Stimulated activated CD8-positive, alpha-beta memory T cell treated with anti-CD3 and anti-CD28 coated beads, Interleukin-15, amount 100 ng/mL, for 4 hours (primary cell): Measurements from ENCODE around the gene BAZ2B.

ENCODE experiments used
- DNase-seq, 2 donors: peaks; one replicate each; pipeline ENCODE4 v3.0.0-alpha.2; 2020; ENCODE audit warnings: low read depth in 2 of 2

BAZ2B gene

GRCh38 chr2:159584796-159585195, 31.6 kb downstream of the BAZ2B start:
- no peak for DNase-seq

DNA sequence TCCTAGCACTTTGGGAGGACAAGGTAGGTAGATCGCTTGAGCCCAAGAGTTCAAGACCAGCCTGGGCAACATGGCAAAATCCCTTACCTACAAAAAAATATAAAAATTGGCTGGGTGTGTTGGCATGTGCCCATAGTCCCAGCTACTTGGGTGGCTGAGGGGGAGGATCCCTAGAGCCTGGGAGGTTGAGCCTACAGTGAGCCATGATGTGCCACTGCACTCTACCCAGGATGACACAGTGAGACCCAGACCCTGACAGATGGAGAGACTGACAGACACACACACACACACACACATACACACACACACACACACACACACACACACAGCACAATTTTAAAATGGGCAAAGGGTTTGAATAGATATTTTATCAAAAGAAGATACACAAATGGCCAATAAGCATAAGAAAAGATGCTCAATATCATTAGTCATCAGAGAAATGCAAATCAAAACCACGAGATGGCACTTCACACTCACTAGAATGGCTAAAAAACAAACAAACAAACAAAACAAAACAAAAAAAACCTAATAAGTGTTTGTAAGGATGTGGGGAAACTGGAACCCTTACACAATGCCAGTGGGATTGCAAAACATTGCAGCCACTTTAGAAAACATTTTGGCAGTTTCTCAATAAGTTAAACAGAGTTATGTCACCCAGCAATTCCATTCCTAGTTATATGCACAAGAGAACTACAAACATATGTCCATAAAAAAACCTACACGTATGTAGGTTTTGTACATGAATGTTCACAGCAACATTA, 42.3 kb downstream of the BAZ2B start:
- no peak for DNase-seq

DNA sequence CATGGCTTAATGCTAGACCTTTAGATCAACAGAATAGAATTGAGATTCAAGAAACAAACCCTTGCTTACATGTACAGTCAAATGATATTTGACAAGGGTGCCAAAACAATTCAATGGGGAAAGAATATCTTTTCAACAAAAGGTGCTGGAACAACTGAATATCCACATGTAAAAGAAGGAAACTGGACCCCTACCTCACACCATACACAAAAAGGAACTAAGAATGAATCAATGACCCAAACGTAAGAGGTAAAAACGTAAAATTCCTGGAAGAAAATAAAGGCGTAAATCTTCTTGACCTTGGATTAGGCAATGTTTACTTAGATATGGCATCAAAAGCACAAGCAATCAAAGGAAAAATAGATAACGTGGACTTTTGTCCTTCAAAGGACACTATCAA, 43.1 kb downstream of the BAZ2B start:
- no peak for DNase-seq

GRCh38 chr2:159572459-159572858, 43.9 kb downstream of the BAZ2B start:
- DNase-seq = no peak

DNA sequence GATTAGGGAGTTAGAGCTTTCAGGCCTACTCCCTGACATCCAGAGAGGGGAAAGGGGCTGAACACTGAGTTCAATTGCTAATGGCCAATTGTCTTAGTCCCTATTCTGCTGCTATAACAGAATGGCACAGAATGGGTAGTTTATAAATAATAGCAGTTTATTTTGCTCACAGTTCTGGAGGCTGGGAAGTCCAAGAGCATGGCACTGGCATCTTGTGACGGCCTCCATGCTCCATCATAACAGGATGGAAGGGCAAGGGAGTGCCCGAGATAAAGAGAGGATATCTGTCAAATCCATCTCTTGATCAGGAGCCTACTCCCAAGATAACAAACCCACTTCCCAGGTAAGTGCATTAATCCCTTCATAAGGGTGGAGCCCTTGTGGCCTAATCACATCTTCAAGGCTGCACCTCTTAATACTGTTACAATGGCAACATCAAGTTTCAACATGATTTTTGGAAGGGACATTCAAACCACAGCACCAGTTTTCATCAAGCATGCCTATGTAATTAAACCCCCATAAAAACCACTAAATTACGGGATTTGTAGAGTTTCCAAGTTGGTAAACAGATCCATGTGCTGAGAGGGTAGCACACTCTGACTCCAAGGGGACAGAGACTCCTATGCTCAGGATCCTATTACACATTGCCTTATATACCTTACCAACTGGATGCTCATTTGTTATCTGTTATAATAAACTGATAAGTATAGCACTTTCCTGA, 44.6 kb downstream of the BAZ2B start:
- no peak for DNase-seq

GRCh38 chr2:159564081-159564480, 52.3 kb downstream of the BAZ2B start:
- no peak for DNase-seq

DNA sequence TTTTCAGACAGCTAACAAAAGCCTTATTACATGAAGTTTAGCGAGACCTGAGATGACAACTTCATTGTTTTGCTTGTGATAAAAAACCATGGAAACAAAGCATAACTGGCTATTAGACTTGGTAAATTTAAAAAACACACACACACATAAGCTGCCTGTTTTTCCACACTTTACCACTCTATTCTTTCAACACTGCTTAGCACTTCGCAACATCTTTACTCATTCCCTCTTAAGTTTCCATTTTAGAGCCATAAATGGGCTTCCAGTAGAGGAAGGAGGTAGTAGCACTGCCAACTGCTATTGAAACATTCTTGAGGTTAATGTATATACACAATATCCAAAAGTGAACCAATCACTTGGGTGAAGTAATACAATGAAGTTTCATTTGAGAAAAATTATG, 54.1 kb downstream of the BAZ2B start:
- no peak for DNase-seq

DNA sequence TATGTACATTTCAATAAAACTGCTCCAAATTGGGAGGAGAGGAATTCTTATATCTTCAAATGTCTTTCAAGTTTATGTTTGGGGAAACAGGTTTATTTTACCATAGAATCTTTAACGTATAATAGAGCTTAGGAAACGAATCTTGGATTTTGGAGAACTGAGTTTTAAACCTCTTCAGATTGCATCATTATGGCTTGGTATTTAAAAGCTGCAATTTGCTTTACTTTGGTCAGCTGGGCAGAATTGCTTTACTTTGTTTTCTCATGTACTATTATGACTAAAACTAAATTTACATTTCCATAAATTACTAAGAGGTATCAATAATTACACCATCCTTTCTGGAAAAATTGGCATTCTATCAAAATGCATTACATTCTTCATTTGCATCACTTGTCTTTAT, 54.6 kb downstream of the BAZ2B start:
- no peak for DNase-seq

- DNase-seq = no peak
Observed at GRCh38 chr2:159561242-159561641, 55.1 kb downstream of the BAZ2B start.

GRCh38 chr2:159559034-159559433, 57.3 kb downstream of the BAZ2B start:
- no peak for DNase-seq

DNA sequence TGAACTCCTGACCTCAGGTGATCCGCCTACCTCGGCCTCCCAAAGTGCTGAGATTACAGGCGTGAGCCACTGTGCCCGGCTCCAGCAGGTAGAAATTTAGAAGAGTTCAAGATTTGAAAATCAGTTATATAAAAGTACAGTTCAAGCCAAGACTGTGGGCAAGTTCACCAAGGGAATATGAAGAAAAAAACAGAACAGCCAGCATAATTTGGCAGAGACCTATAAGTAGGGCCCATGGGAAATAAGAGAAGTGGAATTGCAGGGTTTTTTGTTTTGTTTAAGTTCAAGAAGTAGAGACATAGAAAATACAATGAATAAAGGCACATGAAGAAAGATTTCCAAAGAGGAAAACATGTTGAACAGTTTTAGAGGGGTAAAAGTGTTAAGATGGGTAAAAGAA, 57.9 kb downstream of the BAZ2B start:
- DNase-seq = no peak

DNA sequence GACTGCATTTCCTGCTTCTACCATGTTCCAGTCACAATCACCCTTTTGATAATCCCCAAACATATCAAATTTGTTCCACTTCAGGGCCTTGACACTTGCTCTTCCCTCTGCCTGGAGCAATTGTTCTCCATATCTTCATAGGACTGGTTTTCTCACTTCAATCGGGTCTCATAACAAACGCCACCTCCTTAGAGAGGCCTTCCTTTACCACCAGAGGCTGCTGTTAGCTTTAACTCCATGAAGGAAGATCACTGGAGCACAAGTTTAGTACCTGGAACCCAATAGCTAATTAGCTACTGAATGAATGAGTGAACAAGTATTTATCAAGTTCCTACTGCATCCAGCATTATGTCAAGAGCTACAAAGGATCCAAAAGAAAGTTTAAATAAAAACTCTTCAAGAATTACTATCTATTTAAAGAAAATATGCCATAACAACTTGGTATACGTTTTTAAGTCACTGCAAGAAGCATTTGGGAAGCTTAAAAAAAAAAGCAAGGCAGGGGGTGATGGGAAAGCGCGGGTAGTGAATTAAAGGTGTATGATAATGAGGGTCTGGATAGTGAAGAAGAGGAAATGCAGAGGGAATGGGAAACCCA, 58.8 kb downstream of the BAZ2B start:
- DNase-seq = no peak

- no peak for DNase-seq
Observed at GRCh38 chr2:159555651-159556392, 60.5 kb downstream of the BAZ2B start.

GRCh38 chr2:159553727-159554126, 62.6 kb downstream of the BAZ2B start:
- DNase-seq = no peak

DNA sequence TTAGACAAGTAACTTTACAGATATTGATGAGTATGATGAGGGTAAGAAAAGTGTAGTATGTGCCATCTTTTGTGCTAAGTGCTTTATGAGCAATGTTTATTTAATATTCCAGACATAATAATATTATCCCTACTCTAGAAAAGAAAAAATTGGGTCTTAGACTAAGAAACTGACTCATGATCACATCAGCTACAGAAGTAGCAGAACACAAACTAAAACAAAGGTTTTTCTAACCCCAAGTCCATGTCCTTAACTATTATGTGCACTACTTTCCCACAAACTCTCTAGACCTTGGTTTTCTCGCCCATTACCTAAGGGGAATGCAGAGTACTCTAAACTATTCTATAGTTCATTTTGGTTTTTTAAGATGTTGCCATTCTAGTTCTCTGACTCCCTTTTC, 64.5 kb downstream of the BAZ2B start:
- DNase-seq = no peak

- DNase-seq = no peak
Observed at GRCh38 chr2:159550231-159550630, 66.1 kb downstream of the BAZ2B start.

GRCh38 chr2:159549234-159549633, 67.1 kb downstream of the BAZ2B start:
- DNase-seq = no peak

GRCh38 chr2:159546716-159547430, 69.5 kb downstream of the BAZ2B start:
- no peak for DNase-seq

GRCh38 chr2:159546039-159546438, 70.3 kb downstream of the BAZ2B start:
- no peak for DNase-seq

GRCh38 chr2:159545085-159545484, 71.3 kb downstream of the BAZ2B start:
- DNase-seq = no peak

- DNase-seq = no peak
Observed at GRCh38 chr2:159542101-159542500, 74.2 kb downstream of the BAZ2B start.

DNA sequence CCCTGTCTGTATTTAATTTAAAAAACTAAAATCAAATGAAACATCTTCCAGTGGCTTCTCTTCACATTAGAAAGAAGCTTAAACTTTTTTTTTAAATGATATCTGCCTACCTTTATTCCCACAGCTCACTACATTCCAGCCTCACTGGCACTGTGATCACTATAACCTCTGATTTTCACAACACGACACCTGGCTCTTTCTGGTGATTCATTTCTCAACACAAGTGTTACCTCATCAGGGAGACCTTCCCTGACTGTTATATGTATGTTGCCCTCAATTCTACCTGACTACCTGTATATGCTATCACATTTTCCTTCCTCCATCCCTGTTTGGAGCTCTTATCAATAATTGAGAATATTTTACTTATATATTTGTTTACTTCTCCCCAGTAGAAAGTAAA, 76.6 kb downstream of the BAZ2B start:
- no peak for DNase-seq
